ENCODE data around the gene FLOT2.
"Not testable (repeated sequence)": the region's sequence is repeated elsewhere in the genome, so short reads cannot be mapped to it uniquely, and the experiment has no call there.

FLOT2 gene

DNA sequence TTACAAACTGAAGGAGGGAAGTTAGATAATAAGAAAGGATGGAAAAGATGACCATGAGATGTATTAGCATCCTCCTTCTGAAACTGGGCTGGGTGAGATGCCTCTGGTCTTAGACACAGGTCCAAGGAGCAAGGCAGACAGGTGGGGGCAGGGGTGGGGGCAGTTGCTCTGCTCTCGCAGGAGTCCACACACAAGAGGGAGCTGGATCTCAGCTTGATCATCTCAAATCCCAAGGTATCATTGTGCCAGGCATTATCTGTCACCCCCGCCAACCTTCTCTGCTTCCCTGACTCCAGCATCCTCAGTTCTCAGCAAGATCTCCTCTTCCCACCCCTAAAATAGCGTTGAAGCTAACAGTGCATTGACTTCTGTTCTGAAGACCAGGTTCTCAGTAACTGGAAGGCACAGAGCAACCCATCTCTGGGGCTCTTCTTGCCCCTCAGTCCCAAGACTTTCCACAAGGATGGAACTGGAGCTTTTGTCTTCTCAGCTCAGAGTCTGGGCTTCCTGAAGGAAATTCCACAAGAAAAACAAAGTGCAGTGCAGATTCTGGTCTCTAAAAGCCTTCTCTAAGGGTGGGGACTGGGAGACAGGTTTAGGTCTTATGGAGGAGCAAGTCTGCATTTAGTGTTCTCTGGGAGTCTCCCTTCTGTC, 1.6 kb downstream of the FLOT2 start:
- no peak for DNase-seq (ENCODE audit: low read depth, low spot score)

DNA sequence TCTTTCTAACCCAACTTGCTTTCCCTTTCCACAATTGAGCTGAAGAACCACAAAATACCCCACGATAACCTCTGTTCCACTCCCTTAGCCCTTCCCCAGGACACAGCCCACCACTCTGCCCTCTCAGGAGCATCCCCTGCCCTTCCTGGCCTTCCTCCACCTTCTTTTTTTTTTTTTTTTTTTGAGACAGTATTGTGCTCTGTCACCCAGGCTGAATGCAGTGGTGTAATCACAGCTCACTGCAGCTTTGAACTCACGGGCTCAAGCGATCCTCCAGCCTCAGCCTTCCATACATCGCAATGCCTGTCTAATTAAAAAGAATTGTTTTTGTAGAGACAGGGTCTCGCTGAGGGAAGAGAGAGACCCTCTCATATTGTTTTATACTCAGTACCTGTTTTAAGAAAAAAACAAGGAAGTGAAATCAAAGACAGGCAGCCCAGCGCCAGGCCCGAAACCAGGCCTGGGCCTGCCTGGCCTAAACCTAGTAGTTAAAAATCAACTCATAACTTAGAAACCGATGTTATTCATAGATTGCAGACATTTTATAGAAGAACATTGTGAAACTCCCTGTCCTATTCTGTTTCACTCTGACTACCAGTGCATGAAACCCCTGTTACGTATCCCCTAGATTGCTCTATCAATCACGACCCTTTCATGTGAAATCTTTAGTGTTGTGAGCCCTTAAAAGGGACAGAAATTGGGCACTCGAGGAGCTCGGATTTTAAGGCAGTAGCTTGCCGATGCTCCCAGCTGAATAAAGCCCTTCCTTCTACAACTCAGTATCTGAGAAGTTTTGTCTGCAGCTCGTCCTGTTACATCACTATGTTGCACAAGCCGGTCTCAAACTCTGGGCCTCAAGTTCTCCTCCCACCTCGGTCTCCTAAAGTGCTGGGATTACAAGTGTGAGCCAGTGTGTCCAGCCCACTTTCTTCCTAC, 4.0 kb downstream of the FLOT2 start:
- not testable (repeated sequence) for DNase-seq (ENCODE audit: low read depth, low spot score)

DNA sequence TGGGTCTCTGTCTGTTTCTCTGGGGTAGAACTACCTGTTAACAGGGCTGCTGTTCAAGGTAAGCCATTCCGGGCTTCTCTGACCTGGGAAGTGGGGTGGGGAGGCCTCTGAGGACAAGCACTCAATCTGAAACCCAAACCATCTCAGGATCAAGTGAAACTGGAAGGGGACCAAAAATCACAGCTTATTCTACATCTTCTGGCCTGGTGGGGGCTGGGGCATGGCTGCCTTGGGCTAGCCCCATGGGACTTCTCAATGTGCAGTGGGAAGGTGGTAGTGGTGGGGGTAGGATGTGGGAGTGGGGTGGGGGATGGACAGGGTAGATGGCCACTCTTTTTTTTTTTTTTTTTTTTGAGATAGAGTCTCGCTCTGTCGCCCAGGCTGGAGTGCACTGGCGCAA, 5.5 kb downstream of the FLOT2 start:
- DNase-seq (ENCODE audit: low read depth, low spot score), result no peak

DNA sequence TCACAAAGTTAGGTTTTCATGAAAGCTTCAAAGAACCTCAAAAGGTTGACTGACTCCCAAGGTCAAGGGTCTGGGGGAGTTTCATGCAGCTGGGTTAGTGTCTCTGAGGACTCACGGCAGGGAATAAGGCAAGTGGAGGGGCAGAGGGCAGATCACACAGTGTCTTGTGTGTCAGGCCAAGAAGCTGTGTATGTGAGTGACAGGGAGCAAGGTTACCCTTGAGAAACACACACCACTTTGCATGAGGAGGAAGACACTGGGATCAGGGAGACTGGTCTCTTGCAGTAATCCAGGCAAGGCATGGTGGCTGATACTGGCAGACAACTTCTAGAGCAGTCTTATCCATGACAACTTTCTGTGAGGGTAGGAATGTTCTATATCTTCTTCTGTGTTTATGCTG, 6.3 kb downstream of the FLOT2 start:
- DNase-seq (ENCODE audit: low read depth, low spot score), result no peak

DNA sequence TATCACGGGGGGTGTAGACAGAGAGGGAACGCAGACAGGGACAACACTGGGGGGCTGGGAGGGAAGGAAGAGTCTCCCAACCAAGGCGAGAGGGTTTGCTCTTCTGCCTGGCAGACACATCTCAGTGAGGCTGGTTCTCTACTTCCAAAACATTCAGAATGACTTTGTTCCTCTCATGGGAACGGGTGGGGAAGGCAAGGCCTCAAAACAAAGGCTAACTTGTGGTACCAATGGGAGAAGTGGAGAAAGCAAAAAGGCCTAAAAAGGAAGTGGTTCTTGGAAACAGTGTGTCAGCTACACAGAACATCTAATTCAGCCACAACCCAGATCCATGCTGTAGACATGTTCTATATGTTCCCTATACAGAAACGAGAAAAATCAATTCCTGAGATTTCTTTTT, 7.5 kb downstream of the FLOT2 start:
- DNase-seq (ENCODE audit: low read depth, low spot score), result no peak

DNA sequence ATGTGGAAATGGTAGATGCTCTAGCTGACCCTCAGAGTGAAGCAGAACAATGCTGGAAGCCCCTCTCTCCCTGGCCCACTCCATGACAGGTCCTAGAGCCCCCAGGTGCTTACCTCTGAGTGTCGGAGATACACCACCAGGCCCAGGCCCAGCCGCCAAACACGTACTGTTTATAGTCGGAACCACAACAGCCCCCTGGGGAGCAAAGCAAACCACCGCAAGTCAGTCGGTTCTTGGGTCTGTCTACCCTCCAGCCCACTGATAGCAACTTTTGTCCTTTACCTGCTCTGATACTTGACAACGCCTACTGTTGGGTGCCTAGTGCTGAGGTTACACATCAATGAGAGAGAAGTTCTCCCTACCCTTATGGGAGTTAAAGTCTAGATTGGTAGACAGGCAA, 8.7 kb downstream of the FLOT2 start:
- no peak for DNase-seq (ENCODE audit: low read depth, low spot score)

DNA sequence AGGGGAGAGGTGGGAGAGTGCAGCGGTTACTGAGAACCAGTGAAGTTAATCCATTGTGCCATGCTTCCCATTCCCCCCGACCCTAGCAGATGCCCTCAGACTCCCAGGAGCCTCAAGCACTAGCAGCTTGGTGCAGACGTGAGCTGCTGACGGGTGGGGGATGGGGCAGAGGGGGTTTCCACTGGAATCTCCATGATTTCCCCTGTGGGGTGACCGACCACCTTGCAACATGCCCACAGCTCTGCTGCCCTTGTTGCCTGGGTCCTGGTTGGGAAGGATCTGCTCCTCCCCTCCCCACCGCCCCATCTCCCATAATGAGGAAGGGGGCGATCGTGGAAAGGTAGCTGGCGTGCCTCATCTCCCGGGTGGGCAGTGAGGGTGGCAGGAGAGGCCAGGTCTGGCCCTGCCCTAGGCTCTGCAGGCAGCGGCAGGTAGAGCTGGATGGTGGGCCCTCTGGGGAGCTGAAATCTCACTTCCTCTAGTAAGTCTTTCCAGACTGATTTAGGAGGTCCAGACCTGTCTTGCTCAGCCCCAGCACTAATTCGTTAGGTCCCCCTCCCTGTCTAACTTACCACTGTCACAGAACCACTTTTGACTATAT, 9.6 kb downstream of the FLOT2 start:
- no peak for DNase-seq (ENCODE audit: low read depth, low spot score)

DNA sequence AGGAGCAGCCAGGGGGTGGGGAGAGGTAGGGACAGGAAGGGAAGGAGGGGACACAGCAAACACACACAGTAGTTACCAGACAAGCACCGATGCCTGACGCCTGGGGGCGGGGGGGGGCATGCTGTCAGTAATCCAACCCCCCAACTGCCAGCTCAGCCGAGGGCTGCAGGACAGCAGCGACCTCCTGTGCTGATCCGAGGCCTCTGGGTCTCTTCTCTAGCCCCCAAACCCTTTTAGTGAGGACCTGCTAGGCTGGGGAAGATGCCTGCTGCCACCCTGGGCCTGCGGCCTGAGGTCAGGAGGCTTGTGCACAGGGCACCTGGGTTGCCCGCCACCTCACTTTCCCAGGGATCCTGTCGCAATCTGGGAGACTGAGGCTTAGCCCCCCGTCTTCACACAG, 11.6 kb downstream of the FLOT2 start:
- no peak for DNase-seq (ENCODE audit: low read depth, low spot score)

DNA sequence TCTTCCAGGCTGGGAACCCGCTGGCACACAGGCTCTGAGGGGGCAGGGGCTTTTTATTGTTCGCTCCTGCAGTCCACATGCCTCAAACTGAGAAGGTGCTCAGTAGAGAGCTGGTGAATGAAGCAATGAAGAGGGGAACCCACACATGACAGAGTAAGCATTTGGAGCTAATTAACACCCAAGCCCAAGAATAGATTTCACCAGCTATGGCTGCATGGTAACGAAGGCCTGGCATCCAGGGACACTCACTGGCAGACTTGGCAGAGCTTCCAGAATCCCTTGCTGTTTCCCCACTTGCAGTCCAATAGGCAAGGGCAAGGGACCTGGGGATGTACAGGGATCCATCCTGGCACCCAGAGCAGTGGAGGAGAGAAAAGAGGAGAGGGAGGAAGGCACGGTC, 12.2 kb downstream of the FLOT2 start:
- no peak for DNase-seq (ENCODE audit: low read depth, low spot score)

DNA sequence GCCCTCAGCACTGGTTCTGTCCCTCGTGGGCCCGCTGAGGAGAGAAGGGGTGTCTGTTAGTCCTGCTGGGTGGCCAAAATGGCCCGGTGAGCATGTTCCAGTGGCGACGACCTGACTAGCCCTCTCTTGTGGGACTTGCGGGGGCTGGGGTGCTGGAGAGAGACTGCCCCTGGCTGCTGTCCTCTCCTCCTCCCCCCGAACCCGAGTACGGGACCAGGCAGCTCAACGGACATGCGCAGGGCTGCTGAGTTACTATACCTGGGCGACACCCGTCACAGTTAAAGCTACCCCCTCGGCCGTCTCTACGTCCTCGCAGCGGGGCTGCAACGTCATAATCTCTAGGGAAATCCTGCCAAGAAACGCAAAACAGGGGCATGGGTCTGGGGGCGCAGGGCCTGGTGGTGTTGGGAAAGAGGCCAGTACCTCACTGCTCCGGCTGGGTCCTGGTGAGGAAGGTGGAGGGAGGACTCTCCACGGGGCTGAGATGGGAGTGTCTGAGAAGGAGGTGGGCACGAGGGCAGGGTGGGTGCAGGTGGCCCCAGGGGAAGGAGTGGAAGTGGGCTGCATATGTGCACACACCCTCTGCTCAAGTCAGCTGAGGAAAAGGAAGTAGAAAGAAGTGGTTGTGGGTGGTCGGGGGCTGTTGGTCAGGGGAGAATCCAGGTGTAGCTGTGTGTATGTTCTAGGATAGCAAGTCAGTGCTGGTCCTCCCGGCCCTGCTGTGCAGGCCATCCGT, 13.4 kb downstream of the FLOT2 start:
- no peak for DNase-seq (ENCODE audit: low read depth, low spot score)

DNA sequence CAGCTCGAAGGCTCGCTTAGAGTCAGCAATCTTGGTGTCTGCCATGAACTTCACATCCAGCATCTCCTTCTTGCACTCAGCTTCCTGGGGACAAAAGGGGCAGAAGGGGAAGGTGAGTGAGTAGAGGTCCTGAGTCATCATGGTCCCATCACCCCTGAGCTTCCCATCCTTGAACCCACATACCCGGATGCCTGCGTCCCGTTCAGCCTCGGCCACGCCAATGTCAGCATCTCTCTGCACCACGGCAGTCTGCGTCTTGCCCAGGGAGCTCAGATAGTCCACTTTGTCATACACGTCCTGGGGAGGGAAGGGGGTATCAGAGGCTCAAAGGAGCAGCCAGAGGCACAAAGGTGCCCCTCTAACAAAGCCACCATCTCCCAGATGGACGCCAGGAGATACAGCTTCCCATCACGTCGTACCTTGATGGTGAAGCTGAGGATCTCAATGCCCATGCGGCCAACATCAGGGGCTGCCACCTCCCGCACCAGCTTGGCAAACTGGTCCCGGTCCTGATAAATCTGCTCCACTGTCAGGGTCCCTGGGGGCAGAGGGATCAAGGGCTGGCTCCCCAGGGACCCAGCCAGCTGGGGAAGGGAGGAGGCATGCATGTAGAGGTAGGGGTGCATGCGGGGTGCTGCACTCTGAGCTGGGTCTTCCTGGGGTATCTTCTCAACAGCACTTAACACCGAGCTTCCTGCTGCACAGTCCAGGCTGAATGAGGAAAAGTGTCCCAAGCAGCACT, 15.2 kb downstream of the FLOT2 start:
- no peak for DNase-seq (ENCODE audit: low read depth, low spot score)

DNA sequence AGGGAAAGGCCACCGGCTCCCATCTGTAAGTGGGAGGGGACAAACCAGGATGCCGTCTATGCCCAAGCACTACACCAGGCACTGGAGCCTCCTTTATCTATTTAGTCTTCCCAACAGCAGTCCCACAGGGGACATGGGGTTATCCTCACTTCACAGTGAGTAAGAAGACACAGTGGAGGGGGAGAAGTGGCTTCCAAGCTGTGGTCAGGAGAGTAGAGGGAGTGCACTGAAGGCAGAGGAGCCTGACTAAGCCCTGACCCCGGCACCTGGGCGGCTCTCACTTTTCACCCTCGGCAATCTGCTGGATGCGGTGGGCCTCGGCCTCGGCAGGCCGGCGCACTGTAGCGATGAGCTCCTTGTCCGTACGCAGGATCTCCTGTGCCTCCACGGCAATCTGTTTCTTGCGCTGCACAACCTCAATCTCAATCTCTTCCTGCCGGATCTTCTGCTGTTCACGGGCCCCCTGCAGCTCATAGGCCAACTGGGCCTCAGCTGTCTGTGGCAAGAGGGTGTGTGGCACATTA, 15.9 kb downstream of the FLOT2 start:
- no peak for DNase-seq (ENCODE audit: low read depth, low spot score)

DNA sequence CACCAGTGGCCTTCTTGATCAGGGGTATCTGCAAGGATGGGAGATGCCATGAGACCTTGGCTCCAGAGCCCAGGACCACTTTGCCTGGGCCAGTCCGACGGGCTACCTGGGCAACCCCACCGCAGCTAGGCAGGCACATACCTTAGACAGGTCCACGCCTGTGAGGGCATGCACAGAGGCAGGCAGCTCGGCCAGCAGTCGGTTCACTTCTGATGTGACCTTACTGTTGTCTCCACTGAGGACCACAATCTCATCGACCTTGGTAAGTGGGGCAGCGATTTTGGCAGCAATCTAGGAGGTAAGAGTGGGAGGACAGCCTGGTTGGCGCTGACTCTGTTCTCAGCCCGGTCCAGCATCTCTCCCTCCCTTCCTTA, 17.0 kb downstream of the FLOT2 start:
- no peak for DNase-seq (ENCODE audit: low read depth, low spot score)

DNA sequence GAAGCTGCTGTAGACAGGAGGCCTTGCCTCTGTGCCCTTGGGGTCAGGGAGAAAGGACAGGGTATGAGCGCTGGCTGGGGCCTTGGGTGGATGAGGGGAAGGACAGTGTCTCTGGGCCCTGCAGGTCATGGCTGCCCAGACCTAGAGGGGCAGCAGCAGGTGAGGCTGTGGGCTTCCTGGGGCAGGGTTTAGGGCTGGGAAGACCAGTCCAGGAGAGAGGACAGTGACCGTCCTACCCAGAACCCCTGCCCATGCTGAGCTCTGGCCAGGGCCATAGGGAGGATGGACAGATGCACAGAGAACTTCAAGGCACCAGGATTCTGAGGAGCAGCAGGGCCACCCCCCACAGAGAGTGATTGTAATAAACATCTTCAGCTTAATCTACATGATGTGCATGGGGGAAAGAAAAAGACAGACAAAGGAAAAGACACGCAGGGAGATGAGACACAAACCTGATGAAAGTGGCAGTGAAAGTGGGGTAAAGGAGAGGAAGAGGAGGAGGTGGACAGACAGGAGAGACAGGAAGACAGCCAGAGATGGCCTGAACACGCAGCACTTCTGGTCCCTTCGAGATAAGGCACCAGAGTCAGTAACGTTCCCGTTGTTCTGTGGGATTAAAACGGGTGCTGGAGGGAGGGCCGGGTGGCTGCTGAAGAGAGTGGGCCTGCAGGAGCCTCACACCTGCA, 17.5 kb downstream of the FLOT2 start:
- DNase-seq (ENCODE audit: low read depth, low spot score), result no peak

DNA sequence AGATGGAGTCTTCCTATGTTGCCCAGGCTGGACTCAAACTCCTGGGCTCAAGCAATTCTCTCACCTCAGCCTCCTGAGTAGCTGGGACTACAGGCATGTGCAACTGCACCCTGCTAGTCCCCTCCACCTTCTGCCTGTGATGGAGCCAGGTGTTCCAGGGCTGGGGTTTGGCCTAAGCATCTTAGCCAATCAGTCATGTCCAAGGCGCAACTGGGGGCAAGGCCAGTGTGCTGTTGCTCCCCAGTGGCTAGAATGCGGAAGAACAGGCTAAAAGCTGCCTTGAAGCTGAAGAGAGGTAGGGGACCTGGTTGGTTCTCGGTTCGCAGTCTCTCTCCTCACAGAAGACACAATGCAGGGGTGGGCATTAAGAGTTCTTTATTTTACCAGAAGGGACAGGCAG, 18.6 kb downstream of the FLOT2 start:
- no peak for DNase-seq (ENCODE audit: low read depth, low spot score)

DNA sequence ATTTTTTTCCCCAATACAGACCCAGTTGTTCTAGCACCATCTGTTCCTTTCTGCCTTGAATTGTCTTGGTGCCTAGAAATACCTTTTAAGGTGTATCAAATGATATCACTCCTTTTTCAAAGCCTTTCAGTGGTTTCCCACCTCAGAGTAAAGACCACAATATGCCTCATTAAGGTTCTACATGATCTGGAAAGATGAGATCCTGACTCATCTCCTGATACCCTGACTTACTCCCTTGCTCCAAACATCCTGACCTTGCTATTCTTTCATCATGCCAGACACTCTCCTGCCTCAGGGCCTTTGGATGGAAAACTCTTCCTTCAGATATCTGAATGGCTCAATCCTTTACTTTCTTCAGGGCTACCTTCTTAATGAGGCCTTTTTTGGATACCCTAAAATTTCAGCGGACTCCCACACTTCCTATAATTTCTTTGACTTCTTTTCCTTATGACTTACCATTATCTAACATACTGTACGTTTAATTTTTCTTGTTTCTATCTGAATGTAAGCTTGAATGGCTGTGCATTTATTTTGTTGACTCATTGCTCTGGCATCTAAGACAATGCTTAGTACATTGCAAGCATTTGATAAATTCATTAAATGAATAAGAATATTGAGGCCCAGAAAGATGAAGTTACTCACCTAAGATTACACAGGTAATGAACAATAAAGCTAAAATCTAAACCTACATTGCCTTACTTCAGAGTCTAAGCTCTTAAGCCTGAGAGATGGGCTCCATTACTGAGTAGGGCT, 19.2 kb downstream of the FLOT2 start:
- no peak for DNase-seq (ENCODE audit: low read depth, low spot score)

DNA sequence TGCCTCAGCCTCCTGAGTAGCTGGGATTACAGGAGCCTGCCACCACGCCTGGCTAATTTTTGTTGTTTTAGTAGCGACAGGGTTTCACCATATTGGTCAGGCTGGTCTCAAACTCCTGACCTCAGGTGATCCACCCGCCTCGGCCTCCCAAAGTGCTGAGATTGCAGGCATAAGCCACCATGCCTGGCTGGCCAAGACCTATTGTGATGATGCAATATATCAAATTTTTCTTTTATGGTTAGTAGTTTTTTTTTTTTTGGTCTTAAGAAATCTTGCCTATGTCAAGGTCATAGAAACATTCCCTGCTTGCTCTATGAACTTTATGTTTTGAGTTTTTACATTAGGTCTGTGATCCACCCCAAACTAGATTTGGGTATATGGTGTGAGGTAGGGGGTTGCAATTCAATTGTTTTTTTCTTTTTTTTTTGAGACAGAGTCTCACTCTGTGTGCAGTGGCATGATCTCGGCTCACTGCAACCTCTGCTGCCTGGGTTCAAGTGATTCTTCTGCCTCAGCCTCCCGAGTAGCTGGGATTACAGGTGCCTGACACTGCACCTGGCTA, 20.3 kb downstream of the FLOT2 start:
- DNase-seq (ENCODE audit: low read depth, low spot score), result not testable (repeated sequence)

DNA sequence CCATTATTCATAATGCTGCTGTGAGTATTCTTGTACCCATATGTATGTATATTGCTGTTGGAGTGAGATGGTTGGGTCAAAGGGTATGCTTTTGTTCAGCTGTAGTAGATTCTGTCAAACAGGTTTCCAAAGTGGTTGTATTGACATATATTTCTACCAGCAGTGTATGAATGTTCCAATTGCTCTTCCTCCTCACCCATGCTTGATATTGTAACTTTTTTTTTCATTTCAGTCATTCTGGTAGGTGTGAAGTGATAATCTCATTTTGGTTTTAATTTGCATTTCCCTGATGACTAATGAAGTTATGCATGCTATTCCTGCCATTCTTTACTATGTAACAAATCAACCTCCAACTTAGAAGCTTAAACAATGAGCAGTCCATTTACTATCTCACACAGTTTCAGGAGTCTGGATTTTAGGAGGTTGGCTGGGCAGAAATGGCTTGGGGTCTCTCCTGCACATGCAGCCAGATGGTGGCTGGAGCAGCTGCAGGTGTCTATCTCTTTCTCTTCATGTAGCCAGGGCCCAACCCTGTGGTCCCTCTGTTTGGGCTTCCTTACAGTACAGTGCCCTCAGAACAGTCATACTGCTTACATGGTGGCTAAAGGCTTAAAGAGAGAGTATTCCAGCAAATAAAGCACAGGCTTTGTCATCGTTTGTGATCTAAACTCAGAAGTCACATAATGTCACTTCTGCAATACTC, 21.5 kb downstream of the FLOT2 start:
- DNase-seq (ENCODE audit: low read depth, low spot score), result no peak

DNA sequence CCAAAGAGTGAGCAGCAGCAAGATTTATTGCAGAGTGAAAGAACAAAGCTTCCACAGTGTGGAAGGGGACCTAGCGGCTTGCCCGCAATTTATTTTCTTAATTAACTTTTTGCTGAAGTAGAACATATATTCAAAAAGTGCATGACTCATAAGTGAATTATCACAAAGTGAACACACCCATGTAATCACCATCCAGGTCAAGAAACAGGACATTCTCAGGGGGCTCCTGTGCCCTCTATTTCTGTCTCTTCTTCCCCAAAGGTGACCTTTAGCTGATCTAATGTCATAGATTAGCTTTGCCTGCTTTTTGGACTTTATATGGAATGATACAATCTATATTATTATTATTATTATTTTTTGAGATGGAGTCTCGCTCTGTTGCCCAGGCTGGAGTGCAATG, 22.8 kb downstream of the FLOT2 start:
- DNase-seq (ENCODE audit: low read depth, low spot score), result no peak

Measured in brain pericyte (primary cell).